ENCODE measurements around the gene ZNF189. TPM values are rescaled to one million over a fixed set of nuclear protein-coding genes. Genes with fewer than 3 reads are reported as not detected.
"Not testable (repeated sequence)": the region's sequence is repeated elsewhere in the genome, so short reads cannot be mapped to it uniquely, and the experiment has no call there.

Gene ZNF189
- total RNA-seq, 1 experiment from 2014 or later = 9.4 TPM

- Histone ChIP-seq H3K4me2 (no peak overlapping the region), H3K79me2 (ENCODE audit: low read depth) (no peaks in the 10 kb centered on the region), H3K4me3 (no peak overlapping the region), H3F3A (ENCODE audit: insufficient read depth, low read depth) (no peaks in the 10 kb centered on the region), H3K4me1 (replicated peaks; ENCODE audit: insufficient read depth) (no peaks in the 10 kb centered on the region), H3K27ac (no peak overlapping the region), H3K9me3 (ENCODE audit: insufficient read depth, low read depth) (peaks cover 4% of the 10 kb centered on the region; the same call in 1 of the 2 replicates), H3K36me3 (ENCODE audit: low read depth) (peaks cover 4% of the 10 kb centered on the region; the same call in 1 of the 2 replicates), H4K20me1 (ENCODE audit: insufficient read depth) (no peaks in the 10 kb centered on the region), H3K27me3 (ENCODE audit: insufficient read depth, low read depth) (no peaks in the 10 kb centered on the region), H2AFZ (no peak overlapping the region), H3K9me2 (ENCODE audit: insufficient read depth) (no peaks in the 10 kb centered on the region)
- POLR2A ChIA-PET (ENCODE audit: unreplicated experiment) = no interaction called here
- TF ChIP-seq CTCF (conservative IDR thresholded peaks at IDR 0.05) (no peak), EZH2 (IDR thresholded peaks at IDR 0.05; ENCODE audit: low read depth) (no peak)
- CTCF ChIA-PET = no interaction called here
- no peak for DNase-seq
- BruUV-seq (replicated peaks) = no TSS peak
- intact Hi-C loops (cut with micrococcal nuclease; ENCODE audit: unreplicated experiment) = no loop called here
These were observed 16.8 kb upstream of the ZNF189 start for GRCh38 chr9:101381833-101382342.

- H3K36me3 ChIP-seq (ENCODE audit: low read depth) = peaks cover 10% of the 10 kb centered on the region; the same call in 1 of the 2 replicates
- no peak overlapping the region for H3K4me2 ChIP-seq
- H3F3A ChIP-seq (ENCODE audit: insufficient read depth, low read depth) = no peaks in the 10 kb centered on the region
- DNase-seq = no peak
- H3K9me2 ChIP-seq (ENCODE audit: insufficient read depth) = no peaks in the 10 kb centered on the region
- no peaks in the 10 kb centered on the region for H4K20me1 ChIP-seq (ENCODE audit: insufficient read depth)
- POLR2A ChIA-PET (ENCODE audit: unreplicated experiment) = no interaction called here
- H3K9me3 ChIP-seq (ENCODE audit: insufficient read depth, low read depth) = peaks cover 4% of the 10 kb centered on the region; the same call in 1 of the 2 replicates
- H3K27me3 ChIP-seq (ENCODE audit: insufficient read depth, low read depth) = no peaks in the 10 kb centered on the region
- BruUV-seq (replicated peaks) = no TSS peak
- CTCF ChIA-PET = no interaction called here
- no peak overlapping the region for H3K27ac ChIP-seq
- H3K4me1 ChIP-seq (replicated peaks; ENCODE audit: insufficient read depth) = no peaks in the 10 kb centered on the region
- TF ChIP-seq EZH2 (IDR thresholded peaks at IDR 0.05; ENCODE audit: low read depth) (no peak), CTCF (conservative IDR thresholded peaks at IDR 0.05) (no peak)
- no peak overlapping the region for H3K4me3 ChIP-seq
- no peaks in the 10 kb centered on the region for H3K79me2 ChIP-seq (ENCODE audit: low read depth)
- no peak overlapping the region for H2AFZ ChIP-seq
- intact Hi-C loops (cut with micrococcal nuclease; ENCODE audit: unreplicated experiment) = no loop called here
These were observed 15.3 kb upstream of the ZNF189 start for GRCh38 chr9:101383361-101383760.

GRCh38 chr9:101384873-101385536 is 13.6 kb upstream of the ZNF189 start, which contains the start of gene BAAT:
TSS of gene BAAT (minus strand) at chr9:101385006. CDS start at chr9:101371404, 13,602 bp downstream.
- H3K9me2 ChIP-seq (ENCODE audit: insufficient read depth); BruUV-seq (replicated peaks); H3K4me2 ChIP-seq; H3F3A ChIP-seq (ENCODE audit: insufficient read depth, low read depth); POLR2A ChIA-PET (ENCODE audit: unreplicated experiment); intact Hi-C loops (cut with micrococcal nuclease; ENCODE audit: unreplicated experiment); H3K4me1 ChIP-seq (replicated peaks; ENCODE audit: insufficient read depth); H4K20me1 ChIP-seq (ENCODE audit: insufficient read depth); H3K9me3 ChIP-seq (ENCODE audit: insufficient read depth, low read depth); H2AFZ ChIP-seq; DNase-seq; H3K79me2 ChIP-seq (ENCODE audit: low read depth); H3K27me3 ChIP-seq (ENCODE audit: insufficient read depth, low read depth); H3K4me3 ChIP-seq; H3K27ac ChIP-seq; CTCF ChIA-PET: not testable (repeated sequence)
- peaks cover 20% of the 10 kb centered on the region; the same call in 1 of the 2 replicates for H3K36me3 ChIP-seq (ENCODE audit: low read depth)

All from PC-9 (cell line).